ENCODE data around the gene MAGEB4. TPM values are rescaled to one million over a fixed set of nuclear protein-coding genes. Genes with fewer than 3 reads are reported as not detected.
A peak's percentile ranks its signal among the peaks of the same experiment; 100 is the strongest.

The MAGEB4 gene
- total and polyA plus RNA-seq, 2 of the 4 experiments (the other 2 are of a cell fraction) = not detected

DNA sequence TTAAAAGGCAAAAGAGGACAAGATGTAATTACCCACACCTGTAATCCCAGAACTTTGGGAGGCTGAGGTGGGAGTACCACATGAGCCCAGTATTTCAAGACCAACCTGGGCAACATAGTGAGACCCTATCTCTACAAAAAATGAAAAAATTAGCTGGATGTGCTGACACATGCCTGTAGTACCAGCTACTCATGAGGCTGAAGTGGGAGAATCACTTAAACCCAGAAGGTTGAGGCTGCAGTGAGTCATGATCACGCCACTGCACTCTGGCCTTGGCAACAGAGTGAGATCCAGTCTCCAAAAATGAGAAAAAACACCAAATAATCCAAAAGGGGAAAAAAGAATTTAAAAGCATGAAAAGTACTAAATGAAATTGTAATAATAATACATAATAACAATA lies 36.6 kb downstream of the MAGEB4 start:
- H2BK15ac ChIP-seq (ENCODE audit: low read depth, low read length) = no peak overlapping the region
- no peak overlapping the region for H3K18ac ChIP-seq (ENCODE audit: low read depth, low read length)
- no peaks in the 10 kb centered on the region for H3K79me1 ChIP-seq (ENCODE audit: low read depth in 1 of 2, low read length in 2 of 2)
- H3K36me3 ChIP-seq (ENCODE audit: control insufficient read depth, insufficient read depth, low read length) = no peaks in the 10 kb centered on the region
- no peak overlapping the region for H2AFZ ChIP-seq (replicated peaks; ENCODE audit: low read length, poor library complexity)
- ChIA-PET POLR2A (ENCODE audit: unreplicated experiment) (no interaction called here), CTCF (no interaction called here)
- H2AK5ac ChIP-seq (ENCODE audit: low read depth, low read length) = no peak overlapping the region
- no peak overlapping the region for H2BK5ac ChIP-seq (ENCODE audit: low read depth, low read length, poor library complexity, severe bottlenecking)
- no peak overlapping the region for H3K56ac ChIP-seq (ENCODE audit: extremely low read depth, insufficient read depth, low read length)
- H3K23ac ChIP-seq (ENCODE audit: low read depth, low read length) = no peak overlapping the region
- WGBS, 2 experiments (ENCODE audit: extremely low coverage in 2 of 2, insufficient read length in 1 of 2) = no CpG with 5 or more reads among the region's 1 CpG
- dilution Hi-C loops (cut with HindIII; ENCODE audit: low sequenced_read_pairs, unreplicated experiment) (no loop called here), intact Hi-C loops (cut with micrococcal nuclease) (no loop called here), in situ Hi-C loops (cut with MboI; ENCODE audit: low sequenced_read_pairs) (loop anchor here (5.0 kb wide), 1 partner anchor 224 kb away; no protein-coding TSS in a partner anchor)
- H2AK9ac ChIP-seq (replicated peaks; ENCODE audit: low read depth, low read length, poor library complexity) = no peak overlapping the region
- BruUV-seq (replicated peaks) = no TSS peak
- no peak overlapping the region for H3K14ac ChIP-seq (replicated peaks; ENCODE audit: low read depth, low read length)
- H3K4me2 ChIP-seq (ENCODE audit: low read depth, low read length) = no peak overlapping the region
- H3K9me3 ChIP-seq (ENCODE audit: control insufficient read depth, insufficient read depth, low read length) = no peaks in the 10 kb centered on the region
- no peak for ATAC-seq (ENCODE audit: low read depth)
- H4K91ac ChIP-seq (ENCODE audit: insufficient read depth, low read depth, low read length) = no peak overlapping the region
- H3K27ac ChIP-seq (ENCODE audit: insufficient read depth, low read length) = no peak overlapping the region
- no peak overlapping the region for H3K9ac ChIP-seq (ENCODE audit: low read depth, low read length)
- no peak overlapping the region for H4K8ac ChIP-seq (ENCODE audit: low read depth in 2 of 2, low read length in 2 of 2)
- TF ChIP-seq MAZ (IDR thresholded peaks at IDR 0.05; ENCODE audit: borderline replicate concordance, low read depth, low read length) (no peak), MAFK (IDR thresholded peaks at IDR 0.05; ENCODE audit: low read depth, low read length) (no peak), RFX5 (IDR thresholded peaks at IDR 0.05; ENCODE audit: low read depth, low read length) (no peak), BHLHE40 (IDR thresholded peaks at IDR 0.05; ENCODE audit: low read depth, low read length) (no peak), MXI1 (IDR thresholded peaks at IDR 0.05; ENCODE audit: borderline replicate concordance, low read depth, low read length) (no peak), NFE2L2 (IDR thresholded peaks at IDR 0.05; ENCODE audit: low read depth, low read length) (no peak), RAD21 (IDR thresholded peaks at IDR 0.05; ENCODE audit: low read length) (no peak), FOS (IDR thresholded peaks at IDR 0.05; ENCODE audit: low read depth, low read length) (no peak), RCOR1 (IDR thresholded peaks at IDR 0.05; ENCODE audit: insufficient replicate concordance, low read length) (no peak), CHD1 (IDR thresholded peaks at IDR 0.05; ENCODE audit: low read depth, low read length) (no peak), SMC3 (IDR thresholded peaks at IDR 0.05; ENCODE audit: low read depth, low read length) (no peak), POLR2A (IDR thresholded peaks at IDR 0.05; ENCODE audit: low read depth, low read length) (no peak), CEBPB (IDR thresholded peaks at IDR 0.05; ENCODE audit: low read depth, low read length) (no peak)
- TF ChIP-seq, protein P1, sequence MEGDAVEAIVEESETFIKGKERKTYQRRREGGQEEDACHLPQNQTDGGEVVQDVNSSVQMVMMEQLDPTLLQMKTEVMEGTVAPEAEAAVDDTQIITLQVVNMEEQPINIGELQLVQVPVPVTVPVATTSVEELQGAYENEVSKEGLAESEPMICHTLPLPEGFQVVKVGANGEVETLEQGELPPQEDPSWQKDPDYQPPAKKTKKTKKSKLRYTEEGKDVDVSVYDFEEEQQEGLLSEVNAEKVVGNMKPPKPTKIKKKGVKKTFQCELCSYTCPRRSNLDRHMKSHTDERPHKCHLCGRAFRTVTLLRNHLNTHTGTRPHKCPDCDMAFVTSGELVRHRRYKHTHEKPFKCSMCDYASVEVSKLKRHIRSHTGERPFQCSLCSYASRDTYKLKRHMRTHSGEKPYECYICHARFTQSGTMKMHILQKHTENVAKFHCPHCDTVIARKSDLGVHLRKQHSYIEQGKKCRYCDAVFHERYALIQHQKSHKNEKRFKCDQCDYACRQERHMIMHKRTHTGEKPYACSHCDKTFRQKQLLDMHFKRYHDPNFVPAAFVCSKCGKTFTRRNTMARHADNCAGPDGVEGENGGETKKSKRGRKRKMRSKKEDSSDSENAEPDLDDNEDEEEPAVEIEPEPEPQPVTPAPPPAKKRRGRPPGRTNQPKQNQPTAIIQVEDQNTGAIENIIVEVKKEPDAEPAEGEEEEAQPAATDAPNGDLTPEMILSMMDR (conservative IDR thresholded peaks at IDR 0.05; ENCODE audit: low read depth, low read length) = no peak
- TF ChIP-seq, protein P2, sequence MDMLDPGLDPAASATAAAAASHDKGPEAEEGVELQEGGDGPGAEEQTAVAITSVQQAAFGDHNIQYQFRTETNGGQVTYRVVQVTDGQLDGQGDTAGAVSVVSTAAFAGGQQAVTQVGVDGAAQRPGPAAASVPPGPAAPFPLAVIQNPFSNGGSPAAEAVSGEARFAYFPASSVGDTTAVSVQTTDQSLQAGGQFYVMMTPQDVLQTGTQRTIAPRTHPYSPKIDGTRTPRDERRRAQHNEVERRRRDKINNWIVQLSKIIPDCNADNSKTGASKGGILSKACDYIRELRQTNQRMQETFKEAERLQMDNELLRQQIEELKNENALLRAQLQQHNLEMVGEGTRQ (IDR thresholded peaks at IDR 0.05; ENCODE audit: low read depth, low read length) = no peak
- TF ChIP-seq, protein P3, sequence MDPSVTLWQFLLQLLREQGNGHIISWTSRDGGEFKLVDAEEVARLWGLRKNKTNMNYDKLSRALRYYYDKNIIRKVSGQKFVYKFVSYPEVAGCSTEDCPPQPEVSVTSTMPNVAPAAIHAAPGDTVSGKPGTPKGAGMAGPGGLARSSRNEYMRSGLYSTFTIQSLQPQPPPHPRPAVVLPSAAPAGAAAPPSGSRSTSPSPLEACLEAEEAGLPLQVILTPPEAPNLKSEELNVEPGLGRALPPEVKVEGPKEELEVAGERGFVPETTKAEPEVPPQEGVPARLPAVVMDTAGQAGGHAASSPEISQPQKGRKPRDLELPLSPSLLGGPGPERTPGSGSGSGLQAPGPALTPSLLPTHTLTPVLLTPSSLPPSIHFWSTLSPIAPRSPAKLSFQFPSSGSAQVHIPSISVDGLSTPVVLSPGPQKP (IDR thresholded peaks at IDR 0.05; ENCODE audit: borderline replicate concordance, low read depth, low read length) = no peak
- no peak overlapping the region for H2BK20ac ChIP-seq (ENCODE audit: low read depth, low read length)
- no peak overlapping the region for H2BK120ac ChIP-seq (ENCODE audit: low read depth, low read length)
- H4K5ac ChIP-seq (ENCODE audit: low read depth, low read length) = no peak overlapping the region
- no peaks in the 10 kb centered on the region for H4K20me1 ChIP-seq (ENCODE audit: insufficient read depth, low read length)
- DNase-seq = peak; percentile 34
- no peak overlapping the region for H3K4ac ChIP-seq (ENCODE audit: low read depth, low read length)
- no peaks in the 10 kb centered on the region; the same call in 1 of the 2 replicates for H3K9me1 ChIP-seq (ENCODE audit: insufficient read depth, low read length)
- no peaks in the 10 kb centered on the region; the same call in 1 of the 2 replicates for H3K4me1 ChIP-seq (ENCODE audit: control insufficient read depth, insufficient read depth, low read length)
- H3K4me3 ChIP-seq (ENCODE audit: insufficient read depth, low read depth, low read length) = no peak overlapping the region
- no peaks in the 10 kb centered on the region for H3K27me3 ChIP-seq (ENCODE audit: control insufficient read depth, insufficient read depth, low read length)

Measured in IMR-90 (cell line).